ENCODE results near the gene DR1. TPM values are rescaled to one million over a fixed set of nuclear protein-coding genes. Genes with fewer than 3 reads are reported as not detected.

DR1 gene
- total and polyA plus RNA-seq, 8 donors = 3.3 to 26.0 (median 14.0) TPM

- TF ChIP-seq CTCF (IDR thresholded peaks at IDR 0.05) = no peak
- Histone ChIP-seq H3K27ac (no peak overlapping the region), H3K4me1 (no peaks in the 10 kb centered on the region), H3K4me3 (no peak overlapping the region), H3K36me3 (no peaks in the 10 kb centered on the region), H3K27me3 (no peaks in the 10 kb centered on the region), H3K9me3 (no peaks in the 10 kb centered on the region)
- DNase-seq = no peak
- no peak for ATAC-seq
- no peak for FAIRE-seq
- intact Hi-C loops (cut with DNase I) = no loop called here
These were observed 38.8 kb upstream of the DR1 start for GRCh38 chr1:93306920-93307319.

GRCh38 chr1:93313026-93313425, 32.7 kb upstream of the DR1 start:
- no peak for FAIRE-seq
- H3K4me3 ChIP-seq = no peak overlapping the region
- H3K27ac ChIP-seq = no peak overlapping the region
- intact Hi-C loops (cut with DNase I) = no loop called here
- 69 to 92% methylated on average over 4 of the region's 4 CpGs for WGBS, 2 donors
- H3K36me3 ChIP-seq = no peaks in the 10 kb centered on the region
- no peaks in the 10 kb centered on the region for H3K27me3 ChIP-seq
- no peaks in the 10 kb centered on the region for H3K9me3 ChIP-seq
- ATAC-seq = no peak
- no peaks in the 10 kb centered on the region for H3K4me1 ChIP-seq
- no peak for TF ChIP-seq CTCF (IDR thresholded peaks at IDR 0.05)
- no peak for DNase-seq

- Histone ChIP-seq H3K27ac (no peak overlapping the region), H3K9me3 (no peaks in the 10 kb centered on the region), H3K4me1 (peaks cover 0 to 3% (median 2%) of the 10 kb centered on the region in 3 donors), H3K36me3 (no peaks in the 10 kb centered on the region), H3K27me3 (no peaks in the 10 kb centered on the region), H3K4me3 (no peak overlapping the region)
- no peak for TF ChIP-seq CTCF (IDR thresholded peaks at IDR 0.05)
- WGBS, 2 donors = 39 to 61% methylated on average over 2 of the region's 2 CpGs
- ATAC-seq = peak in 2 of 4 donors; percentile 67 to 74
- intact Hi-C loops (cut with DNase I) = no loop called here
- peak in 1 of 6 donors; percentile 41 for DNase-seq
- no peak for FAIRE-seq
These were observed 28.5 kb upstream of the DR1 start for GRCh38 chr1:93317207-93317606.

DNA sequence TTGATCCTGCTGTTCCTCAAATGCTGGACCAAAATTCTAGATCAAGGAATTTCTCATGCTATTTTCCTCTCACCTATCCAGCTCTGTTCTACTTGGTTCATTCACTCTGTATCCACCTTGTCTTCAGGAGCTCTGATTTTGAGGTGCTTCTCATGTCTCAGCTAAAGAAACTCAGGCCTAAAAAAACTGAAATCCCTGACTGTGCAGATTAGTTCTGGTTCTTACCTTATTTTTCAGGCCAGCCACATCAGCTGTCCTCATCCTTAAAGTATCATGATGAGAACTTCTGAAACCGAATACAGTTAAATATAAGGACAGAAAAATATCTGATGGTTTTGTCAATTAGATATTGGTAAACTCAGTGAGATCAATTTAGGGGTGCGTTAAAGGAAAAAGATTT, 27.8 kb upstream of the DR1 start:
- no peak overlapping the region for H3K27ac ChIP-seq
- no peaks in the 10 kb centered on the region for H3K27me3 ChIP-seq
- H3K4me1 ChIP-seq = peaks cover 0 to 7% (median 5%) of the 10 kb centered on the region in 3 donors
- no peak for ATAC-seq
- no peak for FAIRE-seq
- DNase-seq = no peak
- no peak for TF ChIP-seq CTCF (IDR thresholded peaks at IDR 0.05)
- H3K4me3 ChIP-seq = no peak overlapping the region
- intact Hi-C loops (cut with DNase I) = no loop called here
- H3K9me3 ChIP-seq = no peaks in the 10 kb centered on the region
- WGBS, 2 donors = 88 to 93% methylated on average over 2 of the region's 2 CpGs
- H3K36me3 ChIP-seq = no peaks in the 10 kb centered on the region

DNA sequence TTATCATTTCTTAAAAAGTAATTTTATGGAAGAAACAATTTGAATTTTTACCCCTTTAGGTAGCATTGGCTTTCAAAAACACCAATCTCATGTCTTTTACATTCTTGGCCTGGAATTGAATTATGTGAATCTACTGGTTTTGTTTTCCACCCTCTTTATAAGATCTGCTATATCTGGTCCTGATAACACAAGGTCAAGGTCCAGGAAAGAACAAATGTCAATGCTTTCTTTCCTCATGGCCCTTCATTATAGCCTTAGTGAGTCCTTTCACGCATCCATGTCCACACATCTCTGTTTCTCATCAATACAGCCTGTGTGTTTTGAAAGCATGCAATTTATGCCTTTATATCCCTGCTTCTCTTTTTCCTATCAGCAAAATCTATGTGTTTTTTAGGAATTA, 24.0 kb upstream of the DR1 start:
- no peak for ATAC-seq
- intact Hi-C loops (cut with DNase I) = no loop called here
- WGBS, 2 donors = 97% methylated on average over 1 of the region's 1 CpG
- no peak for FAIRE-seq
- Histone ChIP-seq H3K9me3 (no peaks in the 10 kb centered on the region), H3K4me3 (no peak overlapping the region), H3K36me3 (no peaks in the 10 kb centered on the region), H3K4me1 (peaks cover 0 to 7% (median 5%) of the 10 kb centered on the region in 3 donors), H3K27ac (no peak overlapping the region), H3K27me3 (no peaks in the 10 kb centered on the region)
- no peak for TF ChIP-seq CTCF (IDR thresholded peaks at IDR 0.05)
- no peak for DNase-seq

All from pancreas (tissue), 10 donors.